DMS153 treated with DMSO at 0.1 percent for 48 hours (cell line): Measurements from ENCODE around the gene CIDEC.
A peak's percentile ranks its signal among the peaks of the same experiment; 100 is the strongest.

Source experiments
- DNase-seq: peaks from one replicate; lab custom pipeline; 2025; ENCODE audit not compliant: unreplicated experiment; lab: John Stamatoyannopoulos, UW

Gene CIDEC

GRCh38 chr3:9879830-9880549 lies at the start of gene CIDEC:
TSS of gene CIDEC (minus strand) at chr3:9880253. CDS start at chr3:9878486, 1,767 bp downstream.
- no peak for DNase-seq

GRCh38 chr3:9928158-9928557 lies 48.1 kb upstream of the CIDEC start:
- no peak for DNase-seq

- no peak for DNase-seq
Observed at GRCh38 chr3:9918261-9919038, 38.4 kb upstream of the CIDEC start.

- DNase-seq = no peak
Observed at GRCh38 chr3:9917820-9918219, 37.8 kb upstream of the CIDEC start.

GRCh38 chr3:9916734-9917680 lies 37.0 kb upstream of the CIDEC start, which contains the start of gene IL17RC:
TSS of gene IL17RC (plus strand) at chr3:9917098. CDS start at chr3:9917316, 218 bp downstream.
- DNase-seq = peak; percentile 25

- no peak for DNase-seq
Observed at GRCh38 chr3:9916346-9916733, 36.3 kb upstream of the CIDEC start.

- DNase-seq = no peak
Observed at GRCh38 chr3:9915254-9916141, 35.4 kb upstream of the CIDEC start.

- DNase-seq = no peak
Observed at GRCh38 chr3:9914559-9915253, 34.7 kb upstream of the CIDEC start.

- no peak for DNase-seq
Observed at GRCh38 chr3:9914011-9914410, 34.0 kb upstream of the CIDEC start.

GRCh38 chr3:9913601-9914000 lies 33.5 kb upstream of the CIDEC start:
- no peak for DNase-seq

GRCh38 chr3:9912294-9912935 lies 32.4 kb upstream of the CIDEC start:
- no peak for DNase-seq

- DNase-seq = no peak
Observed at GRCh38 chr3:9911863-9912262, 31.8 kb upstream of the CIDEC start.

- no peak for DNase-seq
Observed at GRCh38 chr3:9909221-9910013, 29.4 kb upstream of the CIDEC start.

GRCh38 chr3:9908286-9908685 lies 28.2 kb upstream of the CIDEC start:
- DNase-seq = no peak

- DNase-seq = no peak
Observed at GRCh38 chr3:9906480-9906879, 26.4 kb upstream of the CIDEC start.

- no peak for DNase-seq
Observed at GRCh38 chr3:9903904-9904303, 23.9 kb upstream of the CIDEC start.

- DNase-seq = no peak
Observed at GRCh38 chr3:9903238-9903624, 23.2 kb upstream of the CIDEC start.
